Smooth muscle cell (in vitro differentiated cells): Measurements from ENCODE around the gene LINGO4. TPM values are rescaled to one million over a fixed set of nuclear protein-coding genes. Genes with fewer than 3 reads are reported as not detected.

Experiments
- DNase-seq: peaks from one replicate; lab custom pipeline; 2025; ENCODE audit not compliant: unreplicated experiment; lab: John Stamatoyannopoulos, UW
- H2AFZ ChIP-seq: fragments of 200-600 bp; sonication (generic); 2 replicates; pipeline ENCODE4 v1.6.0; 2016; ENCODE audit warnings: antibody characterized with exemption, low read depth, mild to moderate bottlenecking
- H3F3A ChIP-seq: fragments of 200-600 bp; sonication (generic); 2 replicates; pipeline ENCODE4 v1.6.0; 2017; ENCODE audit warnings: antibody characterized with exemption, low read depth
- H3K27ac ChIP-seq: fragments of 200-600 bp; sonication (generic); 2 replicates; pipeline ENCODE4 v1.5.1; 2016; ENCODE audit warnings: low read depth, mild to moderate bottlenecking
- H3K27me3 ChIP-seq: fragments of 200-600 bp; sonication (generic); 2 replicates; pipeline ENCODE4 v1.6.1; 2016; ENCODE audit warnings: low read depth, mild to moderate bottlenecking
- H3K36me3 ChIP-seq: fragments of 200-600 bp; sonication (generic); 2 replicates; pipeline ENCODE4 v1.5.1; 2016; ENCODE audit warnings: low read depth
- H3K4me1 ChIP-seq: fragments of 200-600 bp; sonication (generic); 2 replicates; pipeline ENCODE4 v1.5.1; 2016; ENCODE audit warnings: low read depth
- H3K4me2 ChIP-seq: fragments of 200-600 bp; sonication (generic); 2 replicates; pipeline ENCODE4 v1.6.0; 2016; ENCODE audit warnings: mild to moderate bottlenecking
- H3K4me3 ChIP-seq: fragments of 200-600 bp; sonication (generic); 2 replicates; pipeline ENCODE4 v1.5.1; 2016; ENCODE audit warnings: mild to moderate bottlenecking
- H3K79me2 ChIP-seq: fragments of 200-600 bp; sonication (generic); 2 replicates; pipeline ENCODE4 v1.6.0; 2016; ENCODE audit warnings: low read depth, mild to moderate bottlenecking
- H3K9ac ChIP-seq: fragments of 200-600 bp; sonication (generic); 2 replicates; pipeline ENCODE4 v1.6.0; 2016; ENCODE audit warnings: low read depth
- H3K9me3 ChIP-seq: fragments of 200-600 bp; sonication (generic); replicated peaks from 2 replicates; pipeline ENCODE4 v1.5.1; 2016; ENCODE audit warnings: low read depth
- H4K20me1 ChIP-seq: fragments of 200-600 bp; sonication (generic); 2 replicates; pipeline ENCODE4 v1.6.0; 2016; ENCODE audit warnings: low read depth
- CTCF ChIP-seq: fragments of 200-600 bp; sonication (generic); IDR thresholded peaks from 2 replicates; pipeline ENCODE4 v1.5.1; 2017; ENCODE audit warnings: borderline replicate concordance, mild to moderate bottlenecking, antibody characterized with exemption; ENCODE audit not compliant: insufficient read depth, poor library complexity, severe bottlenecking
- WGBS: methylation state at CpG from one replicate; pipeline ENCODE4 v1.1.7; 2016; ENCODE audit warnings: low lambda C conversion rate; 5-methylcytosine and 5-hydroxymethylcytosine counted together
- polyA plus RNA-seq: library from polyadenylated mRNA; unstranded; fragments of >200 nt; fragmentation: Nextera tagmentation; extraction: Ambion mirVana; gene quantifications from 2 replicates; pipeline ENCODE4 v1.2.1, GENCODE V29; 2016
- total RNA-seq: library from RNA; depleted of rRNA; stranded (reverse); fragments of >200 nt; gene quantifications from 2 replicates; pipeline ENCODE4 v1.2.3, GENCODE V29; 2014

LINGO4 gene
- total and polyA plus RNA-seq, 2 experiments from 2014 or later = not detected

- Histone ChIP-seq H3K27ac (no peak overlapping the region), H3K4me3 (no peak overlapping the region), H3K4me1 (no peaks in the 10 kb centered on the region), H2AFZ (no peak overlapping the region), H3K4me2 (no peak overlapping the region), H3K9ac (no peak overlapping the region), H3K36me3 (no peaks in the 10 kb centered on the region), H3F3A (no peaks in the 10 kb centered on the region), H4K20me1 (no peaks in the 10 kb centered on the region), H3K79me2 (no peaks in the 10 kb centered on the region), H3K9me3 (no peaks in the 10 kb centered on the region), H3K27me3 (peaks cover 7% of the 10 kb centered on the region)
- 81% methylated on average over 8 of the region's 8 CpGs for WGBS
- DNase-seq = no peak
- TF ChIP-seq CTCF = no peak
Observed at GRCh38 chr1:151809290-151809984, 4.2 kb upstream of the LINGO4 start.

- no peak for DNase-seq
- Histone ChIP-seq H3K79me2 (no peaks in the 10 kb centered on the region), H2AFZ (no peak overlapping the region), H3F3A (no peaks in the 10 kb centered on the region), H3K27me3 (peaks cover 14% of the 10 kb centered on the region), H3K9me3 (no peaks in the 10 kb centered on the region), H3K4me2 (no peak overlapping the region), H3K4me3 (no peak overlapping the region), H3K9ac (no peak overlapping the region), H3K4me1 (no peaks in the 10 kb centered on the region), H3K36me3 (no peaks in the 10 kb centered on the region), H3K27ac (no peak overlapping the region), H4K20me1 (no peaks in the 10 kb centered on the region)
- 100% methylated on average over 1 of the region's 1 CpG for WGBS
- no peak for TF ChIP-seq CTCF
Observed at GRCh38 chr1:151807766-151808165, 2.5 kb upstream of the LINGO4 start.

GRCh38 chr1:151807131-151807530 lies 1.9 kb upstream of the LINGO4 start:
- 91% methylated on average over 5 of the region's 5 CpGs for WGBS
- H3K9ac ChIP-seq = no peak overlapping the region
- no peak for TF ChIP-seq CTCF

GRCh38 chr1:151806170-151806569 lies 951 bp upstream of the LINGO4 start:
- no peak for TF ChIP-seq CTCF
- no peaks in the 10 kb centered on the region for H3K4me1 ChIP-seq
- no peaks in the 10 kb centered on the region for H3K79me2 ChIP-seq
- H3K9me3 ChIP-seq = no peaks in the 10 kb centered on the region
- no peak overlapping the region for H2AFZ ChIP-seq
- H4K20me1 ChIP-seq = no peaks in the 10 kb centered on the region
- no peak overlapping the region for H3K9ac ChIP-seq
- H3F3A ChIP-seq = no peaks in the 10 kb centered on the region
- no peak overlapping the region for H3K27ac ChIP-seq
- H3K4me3 ChIP-seq = no peak overlapping the region
- no peaks in the 10 kb centered on the region for H3K36me3 ChIP-seq
- DNase-seq = no peak
- peaks cover 14% of the 10 kb centered on the region for H3K27me3 ChIP-seq
- H3K4me2 ChIP-seq = no peak overlapping the region
- WGBS = 88% methylated on average over 7 of the region's 7 CpGs

More at GRCh38 chr1:151807131-151807530, 1.9 kb upstream of the LINGO4 start:
- no peak overlapping the region for H3K27ac ChIP-seq
- H3K4me1 ChIP-seq = no peaks in the 10 kb centered on the region
- H3K9me3 ChIP-seq = no peaks in the 10 kb centered on the region
- H3F3A ChIP-seq = no peaks in the 10 kb centered on the region
- H3K36me3 ChIP-seq = no peaks in the 10 kb centered on the region
- H3K79me2 ChIP-seq = no peaks in the 10 kb centered on the region
- peaks cover 14% of the 10 kb centered on the region for H3K27me3 ChIP-seq
- no peak for DNase-seq
- no peak overlapping the region for H3K4me2 ChIP-seq
- no peaks in the 10 kb centered on the region for H4K20me1 ChIP-seq
- H2AFZ ChIP-seq = no peak overlapping the region
- no peak overlapping the region for H3K4me3 ChIP-seq
